ENCODE data around the gene IRF5. TPM values are rescaled to one million over a fixed set of nuclear protein-coding genes. Genes with fewer than 3 reads are reported as not detected.
A peak's percentile ranks its signal among the peaks of the same experiment; 100 is the strongest.

Gene IRF5
- polyA plus RNA-seq, 1 donor (not counting 4 experiments of a cell fraction or from before 2014, with no cell fraction given), result 0.88 TPM

GRCh38 chr7:128959296-128959695, 21.6 kb downstream of the IRF5 start:
- dilution Hi-C loops (cut with MboI; ENCODE audit: extremely low pct_ligation_motif_present, low sequenced_read_pairs), result no loop called here
- TF ChIP-seq EZH2 (IDR thresholded peaks at IDR 0.05; ENCODE audit: low read length) (no peak), CTCF (optimal IDR thresholded peaks at IDR 0.05 in 1 of 3, IDR thresholded peaks at IDR 0.05 in 1 of 3, conservative IDR thresholded peaks at IDR 0.05 in 1 of 3; ENCODE audit: extremely low read depth in 1 of 3, insufficient read depth in 2 of 3, low read length in 3 of 3) (no peak)
- FAIRE-seq, result no peak

GRCh38 chr7:128961030-128961659, 23.4 kb downstream of the IRF5 start:
- dilution Hi-C loops (cut with MboI; ENCODE audit: extremely low pct_ligation_motif_present, low sequenced_read_pairs), result no loop called here
- Histone ChIP-seq H3K36me3 (ENCODE audit: control insufficient read depth in 2 of 2, extremely low read depth in 1 of 2, insufficient read depth in 2 of 2, low read length in 2 of 2) (peaks cover 13 to 30% of the 10 kb centered on the region in 2 experiments), H2AFZ (ENCODE audit: control insufficient read depth, low read length) (no peak overlapping the region), H3K27ac (ENCODE audit: control insufficient read depth, insufficient read depth, low read length) (peak overlapping the region; percentile 98), H3K4me1 (ENCODE audit: control insufficient read depth, extremely low read depth, insufficient read depth, low read length) (peaks cover 28% of the 10 kb centered on the region), H3K9me1 (ENCODE audit: control insufficient read depth, extremely low read depth, insufficient read depth, low read length) (no peaks in the 10 kb centered on the region), H4K20me1 (ENCODE audit: control insufficient read depth, extremely low read depth, insufficient read depth, low read length) (no peaks in the 10 kb centered on the region), H3K79me2 (ENCODE audit: control insufficient read depth, insufficient read depth, low read length) (no peaks in the 10 kb centered on the region), H3K27me3 (ENCODE audit: control insufficient read depth, extremely low read depth, insufficient read depth, low read length) (no peaks in the 10 kb centered on the region), H3K9ac (ENCODE audit: control insufficient read depth, extremely low read depth, insufficient read depth, low read length) (peak overlapping the region; percentile 50), H3K4me3 (ENCODE audit: control insufficient read depth in 2 of 3, extremely low read depth in 1 of 3, insufficient read depth in 2 of 3, low read depth in 1 of 3, low read length in 3 of 3) (peak overlapping the region in 2 of 3 experiments; percentile 15 to 17), H3K9me3 (ENCODE audit: control insufficient read depth, low read depth, low read length) (no peaks in the 10 kb centered on the region), H3K4me2 (ENCODE audit: control insufficient read depth, extremely low read depth, insufficient read depth, low read depth, low read length) (peak overlapping the region; percentile 42)
- peak; percentile 42 for DNase-seq (ENCODE audit: low read depth, low spot score)
- FAIRE-seq, result peak; percentile 82
- no peak for TF ChIP-seq CTCF (optimal IDR thresholded peaks at IDR 0.05 in 1 of 3, IDR thresholded peaks at IDR 0.05 in 1 of 3, conservative IDR thresholded peaks at IDR 0.05 in 1 of 3; ENCODE audit: extremely low read depth in 1 of 3, insufficient read depth in 2 of 3, low read length in 3 of 3)
- no peak for TF ChIP-seq EZH2 (IDR thresholded peaks at IDR 0.05; ENCODE audit: low read length)

More at GRCh38 chr7:128959296-128959695, 21.6 kb downstream of the IRF5 start:
- Histone ChIP-seq H3K36me3 (ENCODE audit: control insufficient read depth in 2 of 2, extremely low read depth in 1 of 2, insufficient read depth in 2 of 2, low read length in 2 of 2) (peaks cover 17 to 36% of the 10 kb centered on the region in 2 experiments), H3K27ac (ENCODE audit: control insufficient read depth, insufficient read depth, low read length) (no peak overlapping the region), H4K20me1 (ENCODE audit: control insufficient read depth, extremely low read depth, insufficient read depth, low read length) (no peaks in the 10 kb centered on the region), H3K9ac (ENCODE audit: control insufficient read depth, extremely low read depth, insufficient read depth, low read length) (no peak overlapping the region), H3K4me1 (ENCODE audit: control insufficient read depth, extremely low read depth, insufficient read depth, low read length) (peaks cover 28% of the 10 kb centered on the region), H2AFZ (ENCODE audit: control insufficient read depth, low read length) (no peak overlapping the region), H3K4me2 (ENCODE audit: control insufficient read depth, extremely low read depth, insufficient read depth, low read depth, low read length) (no peak overlapping the region), H3K9me1 (ENCODE audit: control insufficient read depth, extremely low read depth, insufficient read depth, low read length) (no peaks in the 10 kb centered on the region), H3K79me2 (ENCODE audit: control insufficient read depth, insufficient read depth, low read length) (no peaks in the 10 kb centered on the region), H3K9me3 (ENCODE audit: control insufficient read depth, low read depth, low read length) (no peaks in the 10 kb centered on the region), H3K27me3 (ENCODE audit: control insufficient read depth, extremely low read depth, insufficient read depth, low read length) (no peaks in the 10 kb centered on the region), H3K4me3 (ENCODE audit: control insufficient read depth in 2 of 3, extremely low read depth in 1 of 3, insufficient read depth in 2 of 3, low read depth in 1 of 3, low read length in 3 of 3) (no peak overlapping the region)
- no peak for DNase-seq (ENCODE audit: low read depth, low spot score)
